GM12873 (cell line): ENCODE results near the gene ELMO1.

Source experiments
- CTCF ChIP-seq: IDR thresholded peaks from 2 replicates; pipeline ENCODE4 v1.5.1; 2012; ENCODE audit warnings: low read depth, mild to moderate bottlenecking, moderate library complexity, low read length, control low read depth; ENCODE audit not compliant: insufficient read depth; ENCODE audit errors: missing control alignments

Gene ELMO1

GRCh38 chr7:37131855-37132254 is 316.8 kb downstream of the ELMO1 start:
- no peak for TF ChIP-seq CTCF

GRCh38 chr7:37129035-37129425 is 319.6 kb downstream of the ELMO1 start:
- TF ChIP-seq CTCF, result no peak

GRCh38 chr7:37128327-37129034 is 320.2 kb downstream of the ELMO1 start:
- TF ChIP-seq CTCF, result no peak

- no peak for TF ChIP-seq CTCF
Observed at GRCh38 chr7:37119296-37119860, 329.3 kb downstream of the ELMO1 start.

- TF ChIP-seq CTCF, result no peak
Observed at GRCh38 chr7:37118004-37118403, 330.7 kb downstream of the ELMO1 start.

- no peak for TF ChIP-seq CTCF
Observed at GRCh38 chr7:37117292-37117691, 331.4 kb downstream of the ELMO1 start.

- TF ChIP-seq CTCF, result no peak
Observed at GRCh38 chr7:37116093-37116701, 332.5 kb downstream of the ELMO1 start.
